Neural cell (in vitro differentiated cells): Measurements from ENCODE around the gene ARHGAP25.

Experiments
- EP300 ChIP-seq: fragments of 450-650 bp; conservative IDR thresholded peaks from 2 replicates; pipeline ENCODE4 v1.6.1; 2014; ENCODE audit warnings: antibody characterized with exemption, mild to moderate bottlenecking, moderate library complexity; ENCODE audit not compliant: poor library complexity, severe bottlenecking
- EZH2 ChIP-seq: fragments of 200-600, 300-800 bp; shearing (Covaris generic), sonication (generic); IDR thresholded peaks from 2 replicates; pipeline ENCODE4 v1.6.1; 2014; ENCODE audit warnings: antibody characterized with exemption, low read length, borderline replicate concordance, mild to moderate bottlenecking; ENCODE audit not compliant: insufficient read depth, poor library complexity, severe bottlenecking
- TF ChIP-seq, protein P1 (sequence below): fragments of 450-650 bp; IDR thresholded peaks from 2 replicates; pipeline ENCODE4 v1.5.1; 2014; ENCODE audit warnings: antibody characterized with exemption, mild to moderate bottlenecking, moderate library complexity; ENCODE audit not compliant: poor library complexity, severe bottlenecking

DNA sequence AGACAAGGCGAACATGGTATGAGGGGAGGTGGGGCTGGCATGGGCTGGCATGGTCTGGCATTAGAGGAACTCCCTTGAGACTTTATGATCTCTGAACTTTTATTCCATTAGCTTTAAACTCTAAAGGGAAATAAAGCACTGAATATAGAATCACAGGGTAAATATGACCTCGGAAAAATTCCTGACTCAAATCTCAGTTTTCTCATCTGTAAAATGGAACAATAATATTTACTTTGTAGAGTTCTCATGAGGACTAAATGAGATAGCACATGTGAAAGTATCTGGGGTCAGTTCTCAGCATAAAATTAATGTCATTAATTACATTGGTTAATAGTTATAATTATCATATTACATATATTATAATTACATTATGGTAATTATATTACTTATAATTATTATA lies 65.9 kb downstream of the ARHGAP25 start:
- TF ChIP-seq, protein P1, sequence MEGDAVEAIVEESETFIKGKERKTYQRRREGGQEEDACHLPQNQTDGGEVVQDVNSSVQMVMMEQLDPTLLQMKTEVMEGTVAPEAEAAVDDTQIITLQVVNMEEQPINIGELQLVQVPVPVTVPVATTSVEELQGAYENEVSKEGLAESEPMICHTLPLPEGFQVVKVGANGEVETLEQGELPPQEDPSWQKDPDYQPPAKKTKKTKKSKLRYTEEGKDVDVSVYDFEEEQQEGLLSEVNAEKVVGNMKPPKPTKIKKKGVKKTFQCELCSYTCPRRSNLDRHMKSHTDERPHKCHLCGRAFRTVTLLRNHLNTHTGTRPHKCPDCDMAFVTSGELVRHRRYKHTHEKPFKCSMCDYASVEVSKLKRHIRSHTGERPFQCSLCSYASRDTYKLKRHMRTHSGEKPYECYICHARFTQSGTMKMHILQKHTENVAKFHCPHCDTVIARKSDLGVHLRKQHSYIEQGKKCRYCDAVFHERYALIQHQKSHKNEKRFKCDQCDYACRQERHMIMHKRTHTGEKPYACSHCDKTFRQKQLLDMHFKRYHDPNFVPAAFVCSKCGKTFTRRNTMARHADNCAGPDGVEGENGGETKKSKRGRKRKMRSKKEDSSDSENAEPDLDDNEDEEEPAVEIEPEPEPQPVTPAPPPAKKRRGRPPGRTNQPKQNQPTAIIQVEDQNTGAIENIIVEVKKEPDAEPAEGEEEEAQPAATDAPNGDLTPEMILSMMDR: no peak
- no peak for TF ChIP-seq EZH2
- TF ChIP-seq EP300: no peak
